ENCODE measurements around the gene FRY.
A peak's percentile ranks its signal among the peaks of the same experiment; 100 is the strongest.

Gene FRY

GRCh38 chr13:32017474-32017873, 14.1 kb upstream of the FRY start:
- no peak for DNase-seq

DNA sequence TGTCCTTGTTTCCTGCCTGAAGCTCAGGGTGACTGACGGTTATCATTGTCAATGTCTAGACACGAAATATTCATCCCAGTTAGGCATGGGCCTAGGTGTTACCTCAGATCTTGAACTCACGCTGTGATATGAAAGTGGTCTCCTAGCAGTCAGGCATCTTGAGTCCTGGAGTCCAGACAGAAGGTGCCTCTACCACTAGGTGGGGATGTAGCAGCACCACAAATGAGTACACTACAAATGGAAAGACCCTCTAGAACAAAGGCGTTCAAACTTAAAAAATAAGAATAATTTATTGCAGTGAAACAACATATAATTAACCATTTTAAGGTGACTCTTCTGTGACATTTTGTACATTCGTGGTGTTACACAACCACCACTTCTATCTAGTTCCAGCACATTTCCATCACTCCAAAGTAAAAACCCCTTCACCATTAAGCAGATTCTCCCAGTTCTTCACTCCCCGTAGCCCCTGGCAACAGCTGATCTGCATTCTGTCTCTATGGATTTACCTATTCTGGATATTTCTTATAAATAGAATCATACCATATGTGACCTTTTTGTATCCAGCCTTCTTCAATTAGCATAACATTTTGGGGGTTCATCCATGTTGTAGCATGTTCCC, 11.9 kb upstream of the FRY start:
- no peak for DNase-seq

- no peak for DNase-seq
Observed at GRCh38 chr13:32021785-32022184, 9.8 kb upstream of the FRY start.

DNA sequence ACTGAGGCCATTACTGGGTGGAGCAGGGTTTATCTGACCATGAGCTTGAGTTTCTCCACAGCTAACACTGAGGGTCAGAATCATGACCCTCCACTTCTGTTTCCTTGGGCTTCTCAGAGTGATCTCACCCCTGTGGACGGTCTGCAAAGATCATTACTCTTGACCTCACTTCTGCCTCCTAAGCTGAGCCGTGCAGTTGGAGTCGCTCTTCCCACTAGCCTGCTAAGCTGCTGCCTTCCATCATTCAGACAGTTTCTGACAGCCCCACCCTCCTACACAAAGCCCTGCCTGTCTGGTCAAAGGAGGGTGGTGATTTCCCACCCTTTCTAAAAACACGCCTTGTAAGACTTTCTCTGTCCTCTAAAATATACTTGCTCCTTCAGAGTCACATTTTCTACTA, 9.3 kb upstream of the FRY start:
- no peak for DNase-seq

- no peak for DNase-seq
Observed at GRCh38 chr13:32023096-32023495, 8.5 kb upstream of the FRY start.

DNA sequence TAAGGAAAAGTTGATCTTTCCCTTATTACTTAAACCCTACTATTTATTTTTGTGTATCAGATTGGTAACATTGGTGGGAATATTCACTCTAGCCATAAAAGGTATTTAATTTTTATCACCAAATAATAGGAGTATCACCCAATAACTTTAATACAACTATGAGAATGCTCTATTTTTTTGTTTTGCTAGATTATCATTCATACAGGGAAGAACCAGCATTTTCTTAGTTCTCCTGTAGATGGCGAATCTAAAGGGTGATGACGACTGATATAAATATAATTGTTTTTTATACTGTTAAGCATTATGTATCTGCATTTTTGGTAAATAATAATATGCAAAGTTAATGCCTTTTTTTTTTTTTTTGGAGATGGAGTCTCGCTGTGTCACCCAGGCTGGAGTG, 7.9 kb upstream of the FRY start:
- DNase-seq: no peak

GRCh38 chr13:32024750-32025149, 6.8 kb upstream of the FRY start:
- DNase-seq: no peak

DNA sequence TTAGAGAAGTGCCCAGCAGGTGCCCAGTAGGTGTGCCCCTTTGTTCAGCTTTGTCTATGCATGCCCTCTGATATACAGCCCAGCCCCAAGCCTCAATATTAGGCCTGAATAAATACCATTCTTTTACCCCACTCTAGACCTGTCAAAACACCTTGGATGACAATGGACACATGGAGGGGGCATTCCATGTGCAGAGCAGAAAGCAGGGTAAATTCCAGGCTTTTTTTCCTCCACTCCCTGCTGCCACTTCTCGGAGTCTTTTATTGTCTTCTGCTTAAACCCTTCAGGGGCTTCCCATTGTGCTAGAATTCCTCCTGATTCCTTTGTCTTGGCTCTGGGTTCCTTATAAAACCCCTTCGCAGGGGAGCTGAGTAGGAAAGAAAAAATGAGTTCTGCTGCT, 5.8 kb upstream of the FRY start:
- DNase-seq: no peak

GRCh38 chr13:32026623-32027022, 5.0 kb upstream of the FRY start:
- no peak for DNase-seq

GRCh38 chr13:32028711-32029110, 2.9 kb upstream of the FRY start:
- no peak for DNase-seq

DNA sequence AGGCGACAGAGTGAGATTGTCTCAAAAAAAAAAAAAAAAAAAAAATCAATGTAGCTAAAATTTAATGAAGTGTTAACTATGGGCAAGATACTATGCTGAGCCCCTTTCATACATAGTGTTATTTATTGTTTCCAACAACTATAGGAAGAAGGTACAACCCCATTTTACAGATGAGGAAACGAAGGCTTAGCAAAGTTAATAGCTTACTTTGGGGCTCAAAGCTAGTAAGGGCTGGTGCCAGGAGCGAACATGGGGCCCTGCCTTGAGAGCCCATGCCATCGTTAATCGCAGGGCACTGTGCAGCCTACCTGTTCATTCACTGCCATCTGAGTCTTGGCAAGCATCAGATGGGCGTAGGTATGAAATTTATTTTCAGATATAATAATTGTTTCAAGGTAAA, 1.9 kb upstream of the FRY start:
- no peak for DNase-seq

DNA sequence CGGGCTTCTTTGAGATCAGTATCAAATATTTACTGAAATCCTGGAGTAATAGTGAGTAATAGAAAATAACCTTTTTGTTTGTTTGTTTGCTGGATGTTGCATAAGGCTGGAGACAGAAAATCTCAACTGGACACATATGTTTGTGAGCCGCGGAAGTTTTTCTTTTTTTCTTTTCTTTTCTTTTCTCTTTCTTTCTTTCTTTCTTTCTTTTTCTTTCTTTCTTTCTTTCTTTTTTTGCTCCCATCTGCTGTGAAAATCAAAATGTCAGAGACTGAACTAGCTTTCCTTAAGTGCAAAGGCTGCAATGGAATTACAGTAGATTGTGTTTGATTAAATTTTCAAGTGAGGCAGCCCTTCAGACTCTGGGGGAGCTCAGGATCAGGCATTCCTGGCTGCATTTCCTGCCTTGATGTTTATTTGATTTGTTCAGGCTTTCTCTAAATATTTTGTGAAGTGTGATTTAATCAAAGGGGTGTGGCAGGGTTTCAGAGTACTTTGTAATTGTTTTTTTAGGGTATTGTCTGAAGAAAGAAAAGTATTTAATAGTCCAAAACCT, 319 bp downstream of the FRY start:
- no peak for DNase-seq

GRCh38 chr13:32032759-32033158, 1.2 kb downstream of the FRY start:
- peak; percentile 19 for DNase-seq

DNA sequence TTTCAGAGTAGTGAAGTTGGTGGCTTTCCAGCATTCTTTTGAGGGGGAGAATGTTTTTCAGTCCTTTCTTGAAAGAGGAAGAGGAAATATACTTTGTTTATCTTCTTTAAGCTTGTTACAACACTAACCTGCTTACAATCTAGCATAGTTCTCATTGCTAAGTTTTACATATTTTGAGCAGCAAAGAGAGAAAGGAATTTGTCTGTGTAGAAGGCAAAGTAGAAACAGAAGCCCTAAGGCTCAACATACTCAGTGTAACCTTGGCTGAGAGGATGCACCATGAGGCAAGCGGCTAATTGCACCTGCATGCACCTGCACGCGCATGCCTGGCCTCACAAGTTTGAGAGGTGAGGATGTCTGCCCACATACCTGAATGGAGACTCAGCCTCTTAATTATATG, 2.2 kb downstream of the FRY start:
- DNase-seq: no peak

- no peak for DNase-seq
Observed at GRCh38 chr13:32035716-32036115, 4.1 kb downstream of the FRY start.

DNA sequence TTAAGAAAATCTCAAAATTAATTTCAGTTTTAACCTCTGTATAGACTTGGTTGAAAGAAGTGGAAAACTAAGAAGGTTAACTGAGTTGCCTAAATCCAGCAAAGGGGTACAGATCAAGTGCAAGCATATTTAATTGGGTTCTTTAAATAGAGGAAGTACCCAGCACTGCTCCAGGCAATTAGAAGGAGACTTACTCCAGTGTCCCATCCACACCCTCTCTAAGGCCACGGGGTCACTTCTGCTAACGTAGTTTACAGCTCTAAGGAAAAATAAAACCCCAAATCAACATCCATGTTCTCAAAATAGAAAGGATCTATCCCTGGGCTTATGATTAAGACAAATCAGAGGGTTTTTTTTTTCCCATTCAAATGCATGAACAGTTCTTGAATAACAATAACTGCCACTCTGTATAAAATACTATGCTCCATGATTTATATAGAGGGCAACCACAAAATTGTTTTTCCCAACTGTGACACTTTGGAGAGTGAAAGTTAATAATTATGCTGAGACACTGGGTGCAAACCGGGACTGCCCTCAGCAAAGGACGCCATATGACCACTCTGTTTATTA, 4.6 kb downstream of the FRY start:
- DNase-seq: no peak

GRCh38 chr13:32036757-32037156, 5.2 kb downstream of the FRY start:
- no peak for DNase-seq

- DNase-seq: no peak
Observed at GRCh38 chr13:32037471-32037870, 5.9 kb downstream of the FRY start.

- no peak for DNase-seq
Observed at GRCh38 chr13:32038343-32038742, 6.8 kb downstream of the FRY start.

GRCh38 chr13:32039056-32039455, 7.5 kb downstream of the FRY start:
- no peak for DNase-seq

DNA sequence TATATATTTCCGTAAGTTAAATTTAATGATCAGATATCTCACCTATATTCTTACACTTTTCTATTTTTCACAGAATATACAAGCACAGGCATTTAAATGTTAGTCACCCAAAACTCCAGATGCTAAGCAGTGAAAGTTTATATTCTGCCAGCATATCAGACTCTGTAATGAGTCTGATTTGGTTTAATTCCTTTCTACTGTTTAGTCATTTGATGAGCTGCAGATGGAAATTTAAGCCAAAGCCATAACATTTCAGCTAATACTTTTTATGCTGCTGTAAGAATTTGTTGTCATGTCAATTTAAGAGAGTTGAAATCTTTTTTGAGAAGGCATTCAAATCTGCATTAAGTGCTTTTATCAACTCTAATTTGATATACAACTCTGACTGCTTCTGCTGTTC, 8.0 kb downstream of the FRY start:
- DNase-seq: no peak

DNA sequence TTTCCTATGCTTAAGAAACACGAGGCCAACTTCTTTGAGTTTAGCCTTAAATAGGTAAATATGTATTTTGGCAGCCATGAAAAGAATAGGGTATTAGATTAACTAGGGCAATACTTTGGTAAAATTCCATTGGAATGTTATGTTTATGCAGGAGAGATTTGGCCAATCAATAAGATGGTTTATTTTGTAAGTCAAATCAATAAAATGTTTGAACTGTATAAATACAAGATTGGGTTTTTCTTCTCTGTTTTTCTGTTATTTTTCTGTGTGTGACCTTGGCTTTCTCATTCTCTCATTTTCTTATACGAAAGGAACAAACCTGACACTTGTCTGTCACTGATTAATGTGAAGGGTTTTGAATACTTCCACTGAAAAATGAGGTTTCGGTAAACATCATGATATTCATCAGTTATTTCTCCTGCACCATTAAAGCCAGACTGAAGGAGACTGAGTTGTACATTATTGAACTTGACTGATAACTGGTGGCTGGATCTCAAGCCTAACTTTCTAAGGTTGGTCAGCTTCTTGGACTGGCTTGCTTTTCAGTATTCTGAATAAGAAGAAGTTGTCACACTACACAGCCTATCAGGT, 8.6 kb downstream of the FRY start:
- DNase-seq: no peak

DNA sequence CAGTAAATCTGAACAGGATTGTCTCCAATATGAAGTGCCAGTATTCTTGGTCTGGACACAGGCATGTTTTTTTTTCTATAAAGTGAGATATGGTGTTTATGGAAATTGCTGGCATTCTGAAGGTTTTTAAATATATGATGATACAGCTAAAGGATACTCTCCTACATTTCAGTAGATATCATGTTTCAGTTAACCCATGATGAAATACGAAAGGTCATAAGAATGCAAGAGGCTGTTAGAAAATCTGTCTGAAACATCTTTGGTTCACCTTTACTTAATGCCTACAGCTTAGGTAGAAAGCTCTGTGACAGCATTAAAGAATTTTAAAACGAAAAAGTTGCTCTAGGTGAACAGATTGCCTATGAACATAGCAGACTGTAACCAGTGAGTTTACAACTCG, 9.1 kb downstream of the FRY start:
- no peak for DNase-seq

- DNase-seq: no peak
Observed at GRCh38 chr13:32041429-32041828, 9.9 kb downstream of the FRY start.

DNA sequence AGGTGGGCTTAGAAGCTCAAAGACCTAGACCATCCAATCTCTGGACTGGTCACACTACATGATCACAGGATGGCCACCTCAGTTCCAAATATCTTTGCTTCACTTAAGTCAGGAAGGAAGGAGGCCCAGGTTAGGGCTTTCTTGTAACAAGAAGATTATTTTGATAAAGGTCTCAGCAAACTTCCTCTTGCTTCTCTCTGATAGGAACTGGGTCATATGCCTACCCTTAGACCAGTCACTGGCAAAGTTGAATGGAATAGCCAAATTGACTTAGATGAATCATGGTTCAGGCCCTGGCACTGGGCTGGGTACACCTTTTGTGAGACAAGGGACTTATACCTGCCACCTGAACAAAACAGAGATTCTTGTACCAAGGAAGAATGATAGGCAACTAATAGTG, 11.0 kb downstream of the FRY start:
- DNase-seq: no peak

All from DMS79 (cell line).